Body of pancreas (tissue), 4 donors: ENCODE results near the gene ROBO1.

Experiments
- POLR2A ChIP-seq, 3 donors: fragments of 450-650 bp; IDR thresholded peaks; one replicate each; pipeline ENCODE4 v1.6.1; 2016; ENCODE audit warnings: antibody characterized with exemption in 3 of 3, mild to moderate bottlenecking in 2 of 3
- TF ChIP-seq, protein P1 (sequence below), 7 experiments: fragments of 450-650 bp in 4 of 7; fragments of 200-600 bp in 3 of 7; sonication (generic) in 3 of 7; IDR thresholded peaks; one replicate each; pipeline ENCODE4 v1.5.1; 2016 to 2019; ENCODE audit warnings: antibody characterized with exemption in 7 of 7

- TF ChIP-seq, protein P1, sequence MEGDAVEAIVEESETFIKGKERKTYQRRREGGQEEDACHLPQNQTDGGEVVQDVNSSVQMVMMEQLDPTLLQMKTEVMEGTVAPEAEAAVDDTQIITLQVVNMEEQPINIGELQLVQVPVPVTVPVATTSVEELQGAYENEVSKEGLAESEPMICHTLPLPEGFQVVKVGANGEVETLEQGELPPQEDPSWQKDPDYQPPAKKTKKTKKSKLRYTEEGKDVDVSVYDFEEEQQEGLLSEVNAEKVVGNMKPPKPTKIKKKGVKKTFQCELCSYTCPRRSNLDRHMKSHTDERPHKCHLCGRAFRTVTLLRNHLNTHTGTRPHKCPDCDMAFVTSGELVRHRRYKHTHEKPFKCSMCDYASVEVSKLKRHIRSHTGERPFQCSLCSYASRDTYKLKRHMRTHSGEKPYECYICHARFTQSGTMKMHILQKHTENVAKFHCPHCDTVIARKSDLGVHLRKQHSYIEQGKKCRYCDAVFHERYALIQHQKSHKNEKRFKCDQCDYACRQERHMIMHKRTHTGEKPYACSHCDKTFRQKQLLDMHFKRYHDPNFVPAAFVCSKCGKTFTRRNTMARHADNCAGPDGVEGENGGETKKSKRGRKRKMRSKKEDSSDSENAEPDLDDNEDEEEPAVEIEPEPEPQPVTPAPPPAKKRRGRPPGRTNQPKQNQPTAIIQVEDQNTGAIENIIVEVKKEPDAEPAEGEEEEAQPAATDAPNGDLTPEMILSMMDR (IDR thresholded peaks at IDR 0.05): no peak
- no peak for TF ChIP-seq POLR2A (IDR thresholded peaks at IDR 0.05)
Observed at GRCh38 chr3:78809966-78810365, 957.8 kb downstream of the ROBO1 start.
